GM18505 (cell line): ENCODE results near the gene CSTPP1.
A peak's percentile ranks its signal among the peaks of the same experiment; 100 is the strongest.
"Not testable (repeated sequence)": the region's sequence is repeated elsewhere in the genome, so short reads cannot be mapped to it uniquely, and the experiment has no call there.

Experiments
- ATAC-seq: cut with Tn5 transposase; IDR thresholded peaks from one replicate; pipeline ENCODE4 v1.9.1; 2021; ENCODE audit not compliant: unreplicated experiment
- POLR2A ChIP-seq: IDR thresholded peaks from 4 replicates; pipeline ENCODE4 v1.6.1; 2011; ENCODE audit warnings: borderline replicate concordance; ENCODE audit not compliant: insufficient read depth, insufficient read length; ENCODE audit errors: extremely low read depth

Gene CSTPP1

GRCh38 chr11:47099918-47100315 lies 163.4 kb downstream of the CSTPP1 start:
- no peak for ATAC-seq
- no peak for TF ChIP-seq POLR2A

- no peak for ATAC-seq
- no peak for TF ChIP-seq POLR2A
These were observed 164.8 kb downstream of the CSTPP1 start for GRCh38 chr11:47101406-47101805.

DNA sequence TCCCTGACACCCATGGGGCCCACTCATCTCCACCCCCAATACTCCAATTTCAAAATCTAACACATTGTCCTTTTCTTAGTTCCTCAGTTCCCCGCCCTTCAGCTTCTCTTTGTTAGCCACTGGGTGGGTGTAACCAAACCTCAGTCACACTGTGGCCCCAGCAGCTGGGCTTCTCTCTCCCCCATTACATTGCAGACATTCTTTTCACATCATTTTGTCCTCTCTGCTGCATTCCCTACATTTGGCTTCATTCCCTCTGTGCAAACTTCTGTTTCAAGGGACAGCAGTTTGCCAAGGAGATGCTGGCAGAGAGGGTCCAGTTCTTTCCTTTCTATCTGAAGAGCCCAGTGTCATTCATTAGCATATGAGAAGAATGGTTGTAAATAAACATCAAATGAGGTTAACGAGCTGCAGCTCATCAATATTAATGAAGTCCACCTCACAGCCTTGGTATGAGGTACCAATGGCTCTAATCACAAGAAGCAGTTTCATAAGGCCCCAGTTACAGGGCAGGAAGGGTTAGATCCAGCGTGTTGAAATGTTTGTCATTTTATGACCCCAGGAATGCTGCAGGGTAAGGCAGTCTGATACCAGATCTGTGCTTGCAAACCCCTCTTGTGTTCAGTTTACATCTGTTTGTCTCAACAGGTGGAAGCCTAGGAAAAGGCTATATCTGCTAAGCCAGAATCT lies 167.8 kb downstream of the CSTPP1 start:
- TF ChIP-seq POLR2A: no peak
- no peak for ATAC-seq

DNA sequence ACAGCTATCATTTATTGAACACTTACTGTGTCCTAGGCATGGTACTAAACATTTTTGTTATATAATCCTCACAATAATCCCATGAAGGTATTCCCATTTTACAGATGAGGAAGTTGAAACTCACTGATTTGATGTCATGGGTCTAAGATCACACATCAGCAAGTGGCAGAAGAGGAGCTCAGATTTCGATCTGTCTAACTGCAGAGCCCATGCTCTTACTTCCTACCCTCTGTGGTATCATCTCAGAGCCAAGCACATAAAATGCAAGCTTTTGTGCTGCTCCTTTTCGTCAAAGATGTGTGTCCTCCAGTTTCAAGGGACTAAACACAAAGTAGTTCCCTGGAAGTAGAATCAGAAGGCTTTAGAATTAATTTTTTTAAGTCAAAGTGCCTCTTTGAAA lies 169.0 kb downstream of the CSTPP1 start:
- no peak for TF ChIP-seq POLR2A
- ATAC-seq: no peak

DNA sequence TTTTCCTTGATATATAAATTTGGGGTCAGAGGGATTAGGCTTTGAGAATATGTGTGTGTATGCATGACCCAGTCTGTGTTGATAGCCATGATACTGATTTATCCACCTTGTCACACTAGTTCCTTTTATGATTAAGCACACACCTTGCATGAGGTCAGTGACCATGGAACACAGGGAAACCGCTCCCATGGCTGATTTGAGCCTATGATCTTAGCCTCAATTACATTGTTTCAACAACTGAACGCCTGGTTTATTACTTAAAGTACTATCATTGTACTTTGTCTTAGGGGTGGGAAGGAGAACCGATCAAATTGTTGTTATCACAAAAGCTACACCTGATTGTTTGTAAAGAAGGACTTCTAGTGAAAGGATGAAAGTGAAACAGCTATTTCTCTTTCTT lies 169.4 kb downstream of the CSTPP1 start:
- no peak for TF ChIP-seq POLR2A
- no peak for ATAC-seq

DNA sequence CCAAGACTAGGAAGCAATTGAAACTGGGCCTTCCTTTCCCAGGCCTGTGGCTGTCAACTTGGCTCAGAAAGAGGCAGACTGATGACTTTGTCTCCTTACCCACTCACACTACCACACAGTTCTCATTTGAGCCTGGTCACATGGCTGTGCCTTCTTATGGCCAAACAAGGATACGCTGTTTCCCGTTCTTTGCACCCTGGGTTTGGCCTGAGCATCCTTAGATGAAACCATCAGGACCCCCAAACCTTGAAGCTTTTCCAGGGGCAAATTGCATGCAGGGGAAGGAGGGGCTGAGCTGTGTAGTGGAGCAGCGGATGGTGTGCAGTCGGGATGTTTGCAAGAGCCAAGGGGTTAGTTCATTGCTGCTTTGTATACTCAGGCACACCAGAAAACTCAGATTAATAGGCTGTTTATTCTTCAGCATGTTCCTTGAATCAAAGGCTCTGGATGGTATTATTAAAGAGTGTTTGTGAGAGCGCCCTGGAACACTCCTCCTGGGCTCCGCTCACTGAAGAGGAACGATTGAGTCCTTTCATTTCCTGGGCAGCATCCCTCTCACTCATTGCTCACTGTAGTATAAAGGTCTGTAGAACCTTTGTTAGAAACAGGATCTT lies 170.3 kb downstream of the CSTPP1 start:
- ATAC-seq: no peak
- no peak for TF ChIP-seq POLR2A

- TF ChIP-seq POLR2A: no peak
- no peak for ATAC-seq
These were observed 171.2 kb downstream of the CSTPP1 start for GRCh38 chr11:47107744-47108143.

DNA sequence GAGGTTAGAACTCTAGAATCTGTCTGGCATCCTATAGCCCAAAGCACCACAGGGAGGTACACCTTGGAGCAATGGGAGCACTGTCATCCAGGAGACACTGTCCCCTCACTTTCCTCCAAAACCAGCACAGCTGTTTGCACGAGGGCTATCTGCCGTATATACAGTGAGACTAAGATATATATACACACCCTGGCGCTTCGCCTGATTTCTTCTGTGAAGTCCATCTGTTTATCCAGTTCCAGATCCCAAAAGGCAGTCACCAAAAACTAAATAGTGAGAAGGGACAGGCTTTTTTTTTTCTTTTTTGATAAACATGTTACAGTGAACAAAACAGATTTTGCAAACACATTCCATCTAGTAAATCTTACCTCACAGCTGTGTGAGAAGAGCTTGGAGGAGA lies 171.7 kb downstream of the CSTPP1 start:
- ATAC-seq: no peak
- TF ChIP-seq POLR2A: no peak

DNA sequence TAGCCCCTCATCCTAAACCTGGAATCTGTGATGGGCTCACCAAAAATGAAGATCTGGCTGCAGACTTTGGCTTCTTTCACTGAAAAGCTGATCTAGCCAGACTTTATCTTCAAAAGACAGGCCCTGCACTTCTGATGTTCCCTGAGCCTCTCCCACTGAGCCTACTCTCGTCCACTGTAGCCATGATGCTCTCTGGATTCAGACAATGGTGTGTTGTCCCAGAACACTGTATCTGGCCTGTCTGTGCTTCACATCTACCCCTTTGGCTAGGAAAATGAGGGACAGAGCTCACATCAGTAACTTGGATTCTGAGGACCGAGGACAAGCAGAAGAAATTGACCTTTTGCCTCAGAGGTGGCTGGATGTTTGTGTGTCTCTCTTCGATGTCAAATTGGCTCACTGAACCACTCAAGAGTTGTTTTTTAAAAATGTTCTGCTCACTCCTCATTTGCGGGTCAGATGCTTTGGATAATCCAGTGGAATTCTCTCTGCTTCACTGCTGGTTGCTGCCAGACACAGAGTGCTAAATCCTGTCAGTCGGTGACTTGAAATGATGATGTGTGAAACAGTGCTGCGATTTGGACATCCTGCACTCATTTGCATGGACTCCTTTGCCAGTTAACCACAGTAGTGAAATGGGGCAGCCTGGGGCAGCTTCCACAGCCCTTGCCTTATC lies 172.6 kb downstream of the CSTPP1 start:
- no peak for TF ChIP-seq POLR2A
- no peak for ATAC-seq

DNA sequence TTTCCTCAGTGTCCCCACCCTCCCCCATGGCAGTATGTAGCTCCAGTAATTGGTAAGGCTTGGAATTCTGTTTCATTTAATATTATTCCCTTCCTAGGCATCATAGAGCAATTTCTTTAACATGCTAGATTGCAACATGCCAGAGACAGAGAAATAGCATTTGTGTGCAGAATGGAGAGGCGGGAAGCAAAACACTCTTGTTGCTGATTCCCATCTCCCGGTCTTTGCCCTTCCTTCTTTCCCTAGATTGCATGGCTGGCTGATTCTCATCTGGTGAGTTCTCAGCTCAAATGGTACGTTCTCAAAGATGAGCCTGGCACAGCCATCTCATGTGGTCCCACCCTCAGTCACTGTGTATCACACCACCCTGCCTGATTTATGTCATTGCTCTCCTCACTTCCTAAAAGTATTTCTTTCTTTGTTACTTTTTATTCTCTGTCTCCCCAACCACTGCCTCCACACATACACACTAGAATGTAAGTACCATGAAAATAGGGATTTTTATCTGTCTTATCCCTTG lies 173.2 kb downstream of the CSTPP1 start:
- ATAC-seq: no peak
- no peak for TF ChIP-seq POLR2A

- TF ChIP-seq POLR2A: no peak
- peak; percentile 90 for ATAC-seq
These were observed 174.8 kb downstream of the CSTPP1 start for GRCh38 chr11:47111318-47111804.

DNA sequence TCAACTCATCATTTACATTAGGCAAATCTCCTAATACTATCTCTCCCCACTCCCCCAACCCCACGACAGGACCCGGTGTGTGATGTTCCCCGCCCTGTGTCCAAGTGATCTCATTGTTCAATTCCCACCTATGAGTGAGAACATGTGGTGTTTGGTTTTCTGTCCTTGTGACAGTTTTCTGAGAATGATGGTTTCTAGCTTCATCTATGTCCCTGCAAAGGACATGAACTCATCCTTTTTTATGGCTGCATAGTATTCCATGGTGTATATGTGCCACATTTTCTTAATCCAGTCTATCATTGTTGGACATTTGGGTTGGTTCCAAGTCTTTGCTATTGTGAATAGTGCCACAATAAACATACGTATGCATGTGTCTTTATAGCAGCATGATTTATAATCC lies 176.4 kb downstream of the CSTPP1 start:
- ATAC-seq: not testable (repeated sequence)

GRCh38 chr11:47118958-47119688 lies 182.6 kb downstream of the CSTPP1 start:
- not testable (repeated sequence) for ATAC-seq
